HFFc6 (cell line): Measurements from ENCODE around the gene TMEM38A. TPM values are rescaled to one million over a fixed set of nuclear protein-coding genes. Genes with fewer than 3 reads are reported as not detected.

Experiments
- DNase-seq: peaks from one replicate; pipeline ENCODE4 v3.0.0-alpha.2; 2018
- H3K27ac Mint-ChIP-seq: 2 replicates; pipeline ENCODE4 v1.8.0; 2020; ENCODE audit warnings: mild to moderate bottlenecking, mixed read lengths
- H3K27me3 Mint-ChIP-seq: 2 replicates; pipeline ENCODE4 v1.8.0; 2021; ENCODE audit warnings: mild to moderate bottlenecking, moderate library complexity, mixed read lengths; ENCODE audit not compliant: insufficient read depth
- H3K36me3 Mint-ChIP-seq: 2 replicates; pipeline ENCODE4 v1.8.0; 2021; ENCODE audit warnings: low read depth, mixed read lengths
- H3K4me1 Mint-ChIP-seq: 2 replicates; pipeline ENCODE4 v1.8.0; 2020; ENCODE audit warnings: low read depth, mixed read lengths
- H3K4me3 Mint-ChIP-seq: 2 replicates; pipeline ENCODE4 v1.8.0; 2020; ENCODE audit warnings: mild to moderate bottlenecking, moderate library complexity, mixed read lengths
- H3K9me3 Mint-ChIP-seq: 2 replicates; pipeline ENCODE4 v1.8.0; 2020; ENCODE audit warnings: mild to moderate bottlenecking, mixed read lengths
- CTCF ChIP-seq: fragments of 200-600 bp; sonication (generic); IDR thresholded peaks from 2 replicates; pipeline ENCODE4 v1.5.0; 2021; ENCODE audit warnings: antibody characterized with exemption, mild to moderate bottlenecking
- total RNA-seq, 6 experiments: library from RNA; stranded (reverse); fragmentation: NEBNext Ultra II Directional; extraction: Animal tissue kit (Norgen Biotek cat#: 25700); gene quantifications; 2 replicates in 1 of 6; 3 replicates in 5 of 6; pipeline ENCODE4 v1.2.3, GENCODE V29; 2021

Gene TMEM38A
- total RNA-seq, 6 experiments from 2014 or later, result 0.26 to 2.0 (median 1.0) TPM

- Mint-ChIP-seq H3K27me3 (no peaks in the 10 kb centered on the region), H3K27ac (no peak overlapping the region), H3K36me3 (no peaks in the 10 kb centered on the region; the same call in 1 of the 2 replicates), H3K9me3 (no peaks in the 10 kb centered on the region), H3K4me3 (no peak overlapping the region), H3K4me1 (peaks cover 48% of the 10 kb centered on the region)
- DNase-seq, result no peak
- no peak for TF ChIP-seq CTCF
Measured at GRCh38 chr19:16618248-16618647, 42.7 kb upstream of the TMEM38A start.

GRCh38 chr19:16619457-16619856, 41.5 kb upstream of the TMEM38A start:
- Mint-ChIP-seq H3K9me3 (no peaks in the 10 kb centered on the region), H3K27me3 (no peaks in the 10 kb centered on the region), H3K36me3 (no peaks in the 10 kb centered on the region; the same call in 1 of the 2 replicates), H3K4me1 (peaks cover 44% of the 10 kb centered on the region), H3K27ac (peak overlapping the region; percentile 30; the same call in 1 of the 2 replicates), H3K4me3 (no peak overlapping the region)
- TF ChIP-seq CTCF, result no peak
- DNase-seq, result no peak

DNA sequence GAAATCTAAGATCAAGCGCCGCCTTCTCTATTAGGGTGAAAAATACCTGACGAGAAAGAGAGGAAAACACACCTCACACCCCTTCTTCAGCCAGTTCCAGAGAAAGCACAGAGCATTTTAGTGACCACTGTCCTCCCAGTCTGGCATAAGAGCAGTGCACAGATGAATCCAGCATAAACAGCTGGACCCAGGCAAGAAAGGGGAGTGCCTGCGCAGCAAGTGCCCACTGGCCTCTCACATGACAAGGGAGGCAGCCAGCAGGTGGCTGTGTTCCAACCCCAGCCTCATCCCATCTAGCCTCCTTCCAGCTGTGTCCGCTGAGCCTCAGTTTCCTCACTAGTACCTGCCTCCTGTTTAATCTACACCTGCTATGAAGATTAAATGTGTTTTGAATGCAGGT, 40.9 kb upstream of the TMEM38A start:
- Mint-ChIP-seq H3K36me3 (no peaks in the 10 kb centered on the region; the same call in none of the 2 replicates), H3K9me3 (no peaks in the 10 kb centered on the region), H3K4me3 (no peak overlapping the region), H3K27ac (peak overlapping the region; percentile 30; the same call in 1 of the 2 replicates), H3K4me1 (peaks cover 40% of the 10 kb centered on the region), H3K27me3 (no peaks in the 10 kb centered on the region)
- DNase-seq, result no peak
- TF ChIP-seq CTCF, result no peak

DNA sequence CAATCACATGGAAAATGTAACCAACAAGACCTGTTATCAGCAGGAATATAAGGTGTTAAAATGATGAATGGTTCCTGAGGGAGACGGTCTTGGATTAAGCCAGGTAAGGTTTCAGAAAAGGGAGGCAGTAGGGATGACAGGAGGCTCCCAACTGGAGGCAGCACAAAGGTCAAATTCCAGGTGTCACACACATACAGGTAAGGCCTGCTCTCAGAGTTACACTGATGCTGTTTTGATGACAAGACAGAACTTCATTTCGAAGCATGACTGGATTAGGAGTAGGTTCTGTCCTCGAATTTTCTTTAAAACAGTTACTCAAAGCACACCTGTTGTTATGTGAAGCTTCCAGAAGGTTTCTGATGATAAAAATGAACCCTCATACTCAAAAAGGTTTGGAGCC, 40.4 kb upstream of the TMEM38A start:
- DNase-seq, result no peak
- H3K36me3 Mint-ChIP-seq, result peaks cover 5% of the 10 kb centered on the region
- no peak for TF ChIP-seq CTCF
- H3K4me3 Mint-ChIP-seq, result no peak overlapping the region
- H3K27me3 Mint-ChIP-seq, result no peaks in the 10 kb centered on the region
- no peaks in the 10 kb centered on the region for H3K9me3 Mint-ChIP-seq
- H3K4me1 Mint-ChIP-seq, result peaks cover 42% of the 10 kb centered on the region
- H3K27ac Mint-ChIP-seq, result no peak overlapping the region

GRCh38 chr19:16621165-16621800, 39.7 kb upstream of the TMEM38A start:
- H3K36me3 Mint-ChIP-seq, result peaks cover 11% of the 10 kb centered on the region
- H3K27ac Mint-ChIP-seq, result no peak overlapping the region
- no peak overlapping the region for H3K4me3 Mint-ChIP-seq
- peaks cover 47% of the 10 kb centered on the region for H3K4me1 Mint-ChIP-seq
- H3K27me3 Mint-ChIP-seq, result no peaks in the 10 kb centered on the region
- no peak for DNase-seq
- TF ChIP-seq CTCF, result no peak
- no peaks in the 10 kb centered on the region for H3K9me3 Mint-ChIP-seq
